ENCODE results near the gene GPD2.

DNA sequence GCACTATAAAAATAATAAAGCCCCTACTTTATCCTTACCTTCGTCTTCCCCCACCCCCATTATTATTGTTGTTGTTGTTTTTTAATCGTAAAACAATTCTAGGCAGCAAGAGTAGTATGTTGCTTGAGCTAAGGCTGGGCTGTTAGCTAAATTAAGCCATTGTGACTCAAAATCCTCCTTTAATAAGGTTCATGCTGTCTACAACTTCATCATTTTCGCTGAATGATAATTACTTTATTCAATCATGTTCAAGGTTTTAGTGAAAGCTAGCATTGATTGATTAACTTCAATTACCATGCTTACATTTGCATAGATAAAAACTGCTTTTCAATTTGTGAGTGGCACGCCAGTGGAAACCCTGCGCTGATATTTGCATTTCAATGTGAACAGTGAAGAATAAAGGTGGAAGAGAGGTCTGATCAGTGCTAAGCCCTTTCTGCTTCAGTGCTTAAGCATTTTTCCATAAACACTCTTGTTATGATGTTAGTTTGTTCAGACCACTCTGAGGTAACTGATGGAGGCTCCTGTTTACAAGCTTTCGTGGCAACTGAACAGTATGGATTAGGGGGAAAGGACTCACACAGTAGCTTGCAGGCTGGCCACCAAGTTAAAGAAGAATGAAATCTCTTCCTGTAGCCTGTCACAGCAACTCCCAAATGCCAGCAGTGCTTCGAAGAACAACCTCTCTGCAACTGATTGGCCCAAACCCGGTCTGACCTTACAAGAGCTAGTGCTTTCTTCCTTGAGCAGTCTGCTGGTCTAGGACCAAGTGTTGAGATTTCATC lies 156.8 kb downstream of the GPD2 start:
- no peak for TF ChIP-seq POLR2AphosphoS5 (IDR thresholded peaks at IDR 0.05)
- no peak for TF ChIP-seq POLR2A (IDR thresholded peaks at IDR 0.05)
- TF ChIP-seq, protein P1, sequence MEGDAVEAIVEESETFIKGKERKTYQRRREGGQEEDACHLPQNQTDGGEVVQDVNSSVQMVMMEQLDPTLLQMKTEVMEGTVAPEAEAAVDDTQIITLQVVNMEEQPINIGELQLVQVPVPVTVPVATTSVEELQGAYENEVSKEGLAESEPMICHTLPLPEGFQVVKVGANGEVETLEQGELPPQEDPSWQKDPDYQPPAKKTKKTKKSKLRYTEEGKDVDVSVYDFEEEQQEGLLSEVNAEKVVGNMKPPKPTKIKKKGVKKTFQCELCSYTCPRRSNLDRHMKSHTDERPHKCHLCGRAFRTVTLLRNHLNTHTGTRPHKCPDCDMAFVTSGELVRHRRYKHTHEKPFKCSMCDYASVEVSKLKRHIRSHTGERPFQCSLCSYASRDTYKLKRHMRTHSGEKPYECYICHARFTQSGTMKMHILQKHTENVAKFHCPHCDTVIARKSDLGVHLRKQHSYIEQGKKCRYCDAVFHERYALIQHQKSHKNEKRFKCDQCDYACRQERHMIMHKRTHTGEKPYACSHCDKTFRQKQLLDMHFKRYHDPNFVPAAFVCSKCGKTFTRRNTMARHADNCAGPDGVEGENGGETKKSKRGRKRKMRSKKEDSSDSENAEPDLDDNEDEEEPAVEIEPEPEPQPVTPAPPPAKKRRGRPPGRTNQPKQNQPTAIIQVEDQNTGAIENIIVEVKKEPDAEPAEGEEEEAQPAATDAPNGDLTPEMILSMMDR (IDR thresholded peaks at IDR 0.05), result no peak

Measured in prostate gland (tissue), 2 donors.